Lower lobe of right lung (tissue), 2 donors: ENCODE data around the gene PATE2. TPM values are rescaled to one million over a fixed set of nuclear protein-coding genes. Genes with fewer than 3 reads are reported as not detected.

Source experiments
- ATAC-seq, 2 donors: fragments of 200-7000 bp; cut with Tn5 transposase; one replicate each; pipeline ENCODE4 v1.9.1; 2020 to 2022; ENCODE audit warnings: mild to moderate bottlenecking in 2 of 2, moderate library complexity in 2 of 2
- DNase-seq: peaks from one replicate; pipeline ENCODE4 v3.0.0-alpha.2; 2020
- H3K27ac ChIP-seq: fragments of 200-600 bp; one replicate; pipeline ENCODE4 v1.8.0; 2022
- H3K27me3 ChIP-seq: fragments of 200-600 bp; one replicate; pipeline ENCODE4 v1.8.0; 2022; ENCODE audit warnings: low read depth
- H3K36me3 ChIP-seq: fragments of 200-600 bp; one replicate; pipeline ENCODE4 v1.8.0; 2022; ENCODE audit warnings: mild to moderate bottlenecking
- H3K4me1 ChIP-seq: fragments of 200-600 bp; one replicate; pipeline ENCODE4 v1.8.0; 2022
- H3K4me3 ChIP-seq: fragments of 200-600 bp; one replicate; pipeline ENCODE4 v1.8.0; 2022; ENCODE audit warnings: mild to moderate bottlenecking
- H3K9me3 ChIP-seq: fragments of 200-600 bp; one replicate; pipeline ENCODE4 v1.8.0; 2022
- intact Hi-C: fragments of 100-400 bp; cut with DNase I; formaldehyde crosslinking; loops from one replicate; pipeline ENCODE4 v1.11.0; 2022
- total RNA-seq: library from RNA; stranded (reverse); fragmentation: NEBNext Ultra II Directional; extraction: Animal tissue kit (Norgen Biotek cat#: 25700); gene quantifications from one replicate; pipeline ENCODE4 v1.2.1, GENCODE V29; 2021
- TF ChIP-seq, protein P1 (sequence below): fragments of 200-600 bp; IDR thresholded peaks from one replicate; pipeline ENCODE4 v1.8.0; 2022; ENCODE audit warnings: antibody characterized with exemption, mild to moderate bottlenecking
- donor health status: DM: no; HTN: yes; CAD: no; lungs with severe emphysema.

The PATE2 gene
- total RNA-seq, 1 donor from 2014 or later, result not detected

DNA sequence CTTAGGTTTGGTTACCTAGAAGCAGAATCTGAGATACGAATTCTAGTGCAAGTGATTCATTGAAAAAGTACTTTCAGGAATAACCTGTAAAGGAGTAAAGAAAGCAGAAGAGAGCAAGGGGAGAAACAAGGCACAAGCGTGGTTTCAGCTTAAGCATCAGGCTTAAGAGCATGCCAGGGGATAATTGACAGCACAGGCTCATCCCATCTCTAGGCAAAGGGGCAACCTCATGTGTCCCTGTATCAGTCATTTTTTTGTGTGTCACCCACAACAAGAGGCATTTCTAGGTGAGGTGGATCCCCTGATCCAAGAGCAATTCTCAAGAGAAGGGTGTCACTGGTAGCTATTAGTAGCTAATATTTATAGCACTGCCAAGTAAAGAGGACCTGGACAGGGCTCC lies 8.0 kb downstream of the PATE2 start:
- Histone ChIP-seq H3K36me3 (no peaks in the 10 kb centered on the region), H3K4me1 (peaks cover 4% of the 10 kb centered on the region), H3K9me3 (no peaks in the 10 kb centered on the region), H3K27me3 (no peaks in the 10 kb centered on the region), H3K4me3 (no peak overlapping the region), H3K27ac (no peak overlapping the region)
- ATAC-seq, result no peak
- intact Hi-C loops, result no loop called here
- TF ChIP-seq, protein P1, sequence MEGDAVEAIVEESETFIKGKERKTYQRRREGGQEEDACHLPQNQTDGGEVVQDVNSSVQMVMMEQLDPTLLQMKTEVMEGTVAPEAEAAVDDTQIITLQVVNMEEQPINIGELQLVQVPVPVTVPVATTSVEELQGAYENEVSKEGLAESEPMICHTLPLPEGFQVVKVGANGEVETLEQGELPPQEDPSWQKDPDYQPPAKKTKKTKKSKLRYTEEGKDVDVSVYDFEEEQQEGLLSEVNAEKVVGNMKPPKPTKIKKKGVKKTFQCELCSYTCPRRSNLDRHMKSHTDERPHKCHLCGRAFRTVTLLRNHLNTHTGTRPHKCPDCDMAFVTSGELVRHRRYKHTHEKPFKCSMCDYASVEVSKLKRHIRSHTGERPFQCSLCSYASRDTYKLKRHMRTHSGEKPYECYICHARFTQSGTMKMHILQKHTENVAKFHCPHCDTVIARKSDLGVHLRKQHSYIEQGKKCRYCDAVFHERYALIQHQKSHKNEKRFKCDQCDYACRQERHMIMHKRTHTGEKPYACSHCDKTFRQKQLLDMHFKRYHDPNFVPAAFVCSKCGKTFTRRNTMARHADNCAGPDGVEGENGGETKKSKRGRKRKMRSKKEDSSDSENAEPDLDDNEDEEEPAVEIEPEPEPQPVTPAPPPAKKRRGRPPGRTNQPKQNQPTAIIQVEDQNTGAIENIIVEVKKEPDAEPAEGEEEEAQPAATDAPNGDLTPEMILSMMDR, result no peak
- no peak for DNase-seq

DNA sequence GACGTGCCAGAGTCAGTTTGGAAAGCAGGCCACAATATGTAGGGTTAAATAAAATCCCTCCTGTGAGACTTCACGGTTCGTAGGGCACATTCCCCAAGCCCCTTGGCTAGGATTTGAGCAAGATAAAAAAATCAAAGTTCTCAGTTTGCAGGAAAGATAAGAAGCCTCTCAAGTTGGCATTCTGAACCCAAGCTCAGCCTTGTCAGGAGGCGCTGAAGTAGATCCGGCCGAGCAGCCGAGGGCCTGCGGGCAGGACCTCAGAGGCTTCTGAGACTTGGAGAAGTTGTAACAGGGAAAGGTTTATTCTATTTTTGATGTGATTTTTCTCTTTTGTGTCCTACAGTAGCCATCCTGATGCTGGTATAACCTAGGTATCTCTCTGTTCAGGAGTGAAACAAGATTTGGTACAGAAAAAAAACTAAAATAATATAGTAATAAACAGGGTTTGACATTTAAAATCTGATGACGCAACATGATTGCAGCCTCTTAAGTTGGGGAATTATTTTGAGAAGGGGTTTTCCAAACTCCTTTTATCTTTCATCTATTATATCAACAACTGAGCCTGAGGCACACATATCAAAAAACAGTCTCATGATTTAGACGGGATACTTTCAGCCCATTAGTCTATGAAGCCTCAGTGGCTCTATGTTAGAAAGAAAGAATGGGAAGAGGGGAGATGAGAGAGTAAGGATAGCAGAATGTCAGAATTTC lies 10.1 kb downstream of the PATE2 start:
- TF ChIP-seq, protein P1, result no peak
- intact Hi-C loops, result no loop called here
- no peaks in the 10 kb centered on the region for H3K27me3 ChIP-seq
- H3K27ac ChIP-seq, result no peak overlapping the region
- no peaks in the 10 kb centered on the region for H3K36me3 ChIP-seq
- DNase-seq (no peak), ATAC-seq (peak in 1 of 2 donors; percentile 34)
- H3K9me3 ChIP-seq, result no peaks in the 10 kb centered on the region
- H3K4me3 ChIP-seq, result no peak overlapping the region
- H3K4me1 ChIP-seq, result peaks cover 4% of the 10 kb centered on the region

DNA sequence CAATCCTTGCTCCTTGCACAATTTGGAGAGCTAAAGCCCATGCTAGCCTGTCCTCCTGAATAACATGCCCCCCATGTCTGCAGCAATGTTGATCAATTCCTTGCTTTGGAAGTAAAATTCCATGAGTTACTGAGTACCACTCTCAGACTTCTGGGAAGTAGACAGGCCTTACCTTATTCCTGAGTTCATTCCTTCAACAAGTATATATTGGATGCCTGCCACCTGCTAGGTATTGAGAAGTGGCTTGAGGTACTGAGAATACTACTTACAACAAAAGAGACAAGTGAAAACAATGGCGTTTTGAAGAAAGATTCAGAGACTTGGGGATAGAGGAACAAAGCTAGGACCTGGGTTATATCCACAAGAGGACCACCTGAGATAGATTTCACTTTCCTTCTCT lies 12.4 kb downstream of the PATE2 start:
- TF ChIP-seq, protein P1, result no peak
- no peaks in the 10 kb centered on the region for H3K9me3 ChIP-seq
- intact Hi-C loops, result no loop called here
- DNase-seq, result no peak
- no peaks in the 10 kb centered on the region for H3K36me3 ChIP-seq
- no peak overlapping the region for H3K4me3 ChIP-seq
- no peak overlapping the region for H3K27ac ChIP-seq
- ATAC-seq, result peak; percentile 43 to 65
- peaks cover 4% of the 10 kb centered on the region for H3K4me1 ChIP-seq
- no peaks in the 10 kb centered on the region for H3K27me3 ChIP-seq

DNA sequence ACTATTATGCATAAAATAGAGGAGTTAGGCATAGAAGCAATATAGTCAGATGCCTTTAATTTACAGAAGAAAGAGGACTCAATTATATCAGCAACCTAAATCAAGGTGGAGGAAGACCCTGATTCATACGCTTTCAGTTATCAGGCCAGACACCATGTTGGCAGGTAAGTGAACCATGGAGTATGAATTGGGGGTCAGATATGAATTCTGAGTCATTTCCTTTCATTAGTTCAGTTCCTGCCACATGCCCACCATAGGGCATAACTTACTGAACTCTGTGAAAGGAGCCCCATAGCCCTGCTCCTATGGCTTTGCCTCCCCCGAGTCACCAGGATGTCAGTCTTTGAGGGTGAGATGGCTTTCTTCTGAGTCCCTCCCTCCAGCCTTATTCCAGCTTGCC lies 15.1 kb downstream of the PATE2 start:
- no peak for ATAC-seq
- Histone ChIP-seq H3K36me3 (no peaks in the 10 kb centered on the region), H3K4me3 (no peak overlapping the region), H3K4me1 (peaks cover 4% of the 10 kb centered on the region), H3K9me3 (no peaks in the 10 kb centered on the region), H3K27ac (no peak overlapping the region), H3K27me3 (no peaks in the 10 kb centered on the region)
- no peak for DNase-seq
- TF ChIP-seq, protein P1, result no peak
- intact Hi-C loops, result no loop called here

DNA sequence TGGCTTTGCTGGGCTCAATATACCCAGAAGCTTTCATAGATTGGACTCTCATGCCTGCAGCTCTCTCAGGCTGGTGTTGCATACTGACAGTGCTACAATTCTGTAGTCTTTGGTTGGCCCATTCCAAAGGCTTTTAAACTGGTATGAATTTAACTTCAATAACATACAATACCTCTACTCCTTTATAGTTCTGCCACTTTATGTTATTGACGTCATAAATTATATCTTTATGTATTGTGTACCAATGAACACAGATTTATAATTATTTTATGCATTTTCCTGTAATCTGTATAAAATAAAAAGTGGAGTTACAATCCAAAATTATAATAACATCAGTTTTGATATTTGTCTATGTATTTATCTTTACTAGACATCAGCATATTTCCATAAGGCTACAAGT lies 16.2 kb downstream of the PATE2 start:
- intact Hi-C loops, result no loop called here
- H3K4me1 ChIP-seq, result no peaks in the 10 kb centered on the region
- ATAC-seq (no peak), DNase-seq (no peak)
- H3K9me3 ChIP-seq, result no peaks in the 10 kb centered on the region
- H3K27ac ChIP-seq, result no peak overlapping the region
- no peaks in the 10 kb centered on the region for H3K36me3 ChIP-seq
- TF ChIP-seq, protein P1, result no peak
- H3K4me3 ChIP-seq, result no peak overlapping the region
- H3K27me3 ChIP-seq, result no peaks in the 10 kb centered on the region
